Measurements from ENCODE around the gene DRG2.

DRG2 gene

DNA sequence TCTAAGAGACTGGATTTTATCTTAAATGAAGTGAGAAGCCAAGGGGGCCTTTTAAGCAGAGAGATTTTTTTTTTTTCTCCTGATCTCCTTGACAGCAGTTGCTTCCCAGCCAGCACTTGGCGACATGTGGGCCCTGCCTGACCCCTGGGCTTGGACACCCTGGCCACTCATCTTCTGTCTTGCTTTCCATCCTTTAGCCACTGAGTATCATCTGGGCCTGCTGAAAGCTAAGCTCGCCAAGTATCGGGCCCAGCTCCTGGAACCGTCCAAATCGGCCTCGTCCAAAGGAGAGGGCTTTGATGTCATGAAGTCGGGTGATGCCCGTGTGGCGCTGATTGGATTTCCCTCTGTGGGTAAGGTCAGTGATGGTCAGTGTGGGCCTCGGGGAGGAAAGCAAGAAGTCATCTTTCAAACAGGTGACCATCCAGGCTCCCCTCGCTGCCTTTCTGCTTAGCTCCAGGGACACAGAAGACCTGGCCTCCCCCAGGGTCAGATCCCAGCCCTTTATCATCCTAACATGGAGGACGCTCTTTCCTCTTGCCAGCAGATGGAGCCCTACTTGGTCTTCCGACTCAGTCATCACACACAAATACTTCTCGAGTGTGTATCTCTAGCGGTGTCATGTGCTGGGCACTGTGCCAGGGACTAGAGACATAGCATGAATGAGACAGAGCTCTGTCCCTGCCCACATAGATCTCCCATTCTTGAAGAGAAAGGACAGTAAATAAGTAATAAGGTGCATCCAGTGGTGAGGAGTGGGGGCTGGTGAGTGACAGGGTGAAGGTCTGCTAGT, 6.1 kb downstream of the DRG2 start:
- DNase-seq (ENCODE audit: low read depth in 1 of 2, low spot score in 1 of 2) = peak in 1 of 2 experiments; percentile 36
- no peak for TF ChIP-seq JUND (IDR thresholded peaks at IDR 0.05; ENCODE audit: low read depth)
- in situ Hi-C loops (cut with HindIII; ENCODE audit: low pct_unique_long_range_greater_than_20kb, low sequenced_read_pairs) = no loop called here

DNA sequence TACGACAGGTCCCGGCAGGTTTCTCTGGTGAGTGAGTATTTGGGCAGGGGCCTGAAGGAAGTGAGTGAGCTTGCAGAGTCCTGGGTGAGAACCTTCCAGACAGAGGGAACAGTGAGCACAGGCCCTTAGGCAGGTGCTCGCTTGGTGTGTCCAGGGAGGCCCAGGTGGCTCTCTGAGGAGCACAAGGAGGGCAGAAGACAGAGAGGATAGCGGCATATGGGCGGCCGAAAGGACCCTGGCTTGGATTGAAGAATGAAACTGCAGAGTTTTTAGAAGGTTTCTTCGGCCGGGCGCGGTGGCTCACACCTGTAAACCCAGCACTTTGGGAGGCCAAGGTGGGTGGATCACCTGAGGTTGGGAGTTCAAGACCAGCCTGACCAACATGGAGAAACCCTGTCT, 6.7 kb downstream of the DRG2 start:
- in situ Hi-C loops (cut with HindIII; ENCODE audit: low pct_unique_long_range_greater_than_20kb, low sequenced_read_pairs) = no loop called here
- no peak for TF ChIP-seq JUND (IDR thresholded peaks at IDR 0.05; ENCODE audit: low read depth)
- DNase-seq (ENCODE audit: low read depth in 1 of 2, low spot score in 1 of 2) = no peak

DNA sequence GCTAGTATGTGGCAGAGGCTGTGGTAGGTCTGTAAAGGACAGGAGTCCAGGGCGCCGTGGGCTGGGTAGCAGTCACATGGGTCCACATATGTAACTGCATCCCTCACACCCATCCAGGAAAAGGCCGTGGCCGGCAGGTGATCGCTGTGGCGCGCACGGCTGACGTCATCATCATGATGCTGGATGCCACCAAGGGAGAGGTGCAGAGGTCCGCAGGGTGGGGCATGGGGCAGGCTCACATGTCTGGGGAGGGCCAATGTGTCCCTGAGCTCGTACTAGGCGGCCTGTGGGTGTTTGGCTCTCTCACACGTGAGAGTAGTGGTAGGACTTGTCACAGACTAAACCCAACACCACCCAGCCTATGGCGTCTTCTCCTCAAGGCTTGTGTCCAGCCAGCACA, 11.8 kb downstream of the DRG2 start:
- no peak for DNase-seq (ENCODE audit: low read depth in 1 of 2, low spot score in 1 of 2)
- no peak for TF ChIP-seq JUND (IDR thresholded peaks at IDR 0.05; ENCODE audit: low read depth)
- in situ Hi-C loops (cut with HindIII; ENCODE audit: low pct_unique_long_range_greater_than_20kb, low sequenced_read_pairs) = no loop called here

DNA sequence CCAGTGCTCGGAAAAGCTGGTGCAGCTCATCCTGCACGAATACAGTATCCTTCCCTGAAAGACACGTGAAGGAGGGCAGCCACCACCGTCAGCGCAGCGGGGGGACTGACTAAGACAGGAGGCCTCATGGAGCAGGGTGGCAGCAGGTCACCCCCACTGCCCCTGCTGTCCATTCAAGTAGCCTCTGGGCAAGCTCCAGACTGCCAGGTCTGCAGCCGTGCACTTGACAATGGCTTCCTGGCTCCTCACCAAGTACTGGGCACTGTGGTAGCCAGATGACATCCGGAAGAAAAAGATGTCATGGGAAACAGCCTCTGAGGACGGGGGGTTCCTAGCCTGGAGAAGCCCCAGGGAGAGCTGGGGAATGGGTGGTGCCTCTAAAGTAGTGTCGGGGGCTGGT, 12.9 kb downstream of the DRG2 start:
- DNase-seq (ENCODE audit: low read depth in 1 of 2, low spot score in 1 of 2) = no peak
- TF ChIP-seq JUND (IDR thresholded peaks at IDR 0.05; ENCODE audit: low read depth) = no peak
- in situ Hi-C loops (cut with HindIII; ENCODE audit: low pct_unique_long_range_greater_than_20kb, low sequenced_read_pairs) = no loop called here

DNA sequence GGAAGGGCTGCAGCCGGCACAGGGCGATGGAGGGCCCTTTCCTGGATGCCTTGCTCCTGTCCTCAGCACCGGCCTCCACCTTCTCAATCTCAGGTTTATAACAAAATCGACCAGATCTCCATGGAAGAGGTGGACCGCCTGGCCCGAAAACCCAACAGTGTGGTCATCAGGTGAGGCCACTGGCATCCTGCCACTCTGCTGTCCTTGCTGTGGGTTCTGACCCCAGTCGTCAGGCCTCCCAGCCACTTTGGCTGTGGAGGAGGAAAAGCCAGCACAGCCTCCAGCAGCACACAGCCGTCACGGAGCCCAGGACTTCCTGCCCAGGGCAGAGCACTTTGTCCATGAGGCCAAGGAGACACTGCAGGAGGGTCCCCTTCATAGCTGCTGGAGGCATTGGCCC, 14.1 kb downstream of the DRG2 start:
- DNase-seq (ENCODE audit: low read depth in 1 of 2, low spot score in 1 of 2) = no peak
- no peak for TF ChIP-seq JUND (IDR thresholded peaks at IDR 0.05; ENCODE audit: low read depth)
- in situ Hi-C loops (cut with HindIII; ENCODE audit: low pct_unique_long_range_greater_than_20kb, low sequenced_read_pairs) = no loop called here

DNA sequence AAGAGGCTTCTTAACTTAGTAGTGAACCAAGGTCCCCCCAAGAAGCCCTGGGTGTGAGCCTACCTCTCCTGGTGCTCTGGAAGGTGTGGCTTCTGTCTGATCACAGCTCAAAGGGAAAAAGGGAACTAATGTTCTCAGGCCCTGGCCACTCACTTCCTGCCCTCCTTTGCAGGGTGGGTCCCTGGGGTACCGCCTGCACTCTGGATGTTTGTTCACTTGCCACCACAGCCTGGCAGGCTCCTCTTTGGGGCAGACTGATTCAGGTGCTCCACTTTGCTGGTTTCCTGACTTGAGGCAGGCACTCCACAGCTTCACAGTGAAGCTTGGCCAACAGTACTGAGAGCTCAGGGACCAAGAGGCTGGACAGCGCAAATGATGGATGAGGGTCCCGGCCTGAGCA, 14.9 kb downstream of the DRG2 start:
- TF ChIP-seq JUND (IDR thresholded peaks at IDR 0.05; ENCODE audit: low read depth) = no peak
- in situ Hi-C loops (cut with HindIII; ENCODE audit: low pct_unique_long_range_greater_than_20kb, low sequenced_read_pairs) = no loop called here
- no peak for DNase-seq (ENCODE audit: low read depth in 1 of 2, low spot score in 1 of 2)

DNA sequence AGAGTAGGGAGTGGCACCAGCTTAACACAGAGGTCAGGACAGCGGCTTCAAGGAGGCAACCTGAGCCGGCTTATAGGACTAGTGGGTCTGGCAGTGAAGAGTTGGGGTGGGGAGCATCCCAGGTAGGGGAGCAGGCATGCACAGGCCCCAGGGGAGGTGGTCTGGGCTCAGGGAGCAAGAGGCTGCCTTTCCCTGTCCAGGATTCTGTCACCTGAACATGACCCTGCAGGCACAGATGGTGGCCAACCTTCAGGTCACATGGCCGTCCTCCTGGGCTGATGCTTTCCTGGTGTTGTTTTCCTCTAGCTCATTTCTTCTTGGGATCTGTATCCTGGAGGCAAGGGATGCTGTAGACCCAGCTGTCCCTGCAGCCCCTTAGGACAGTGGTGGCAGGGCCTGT, 17.3 kb downstream of the DRG2 start:
- no peak for DNase-seq (ENCODE audit: low read depth in 1 of 2, low spot score in 1 of 2)
- in situ Hi-C loops (cut with HindIII; ENCODE audit: low pct_unique_long_range_greater_than_20kb, low sequenced_read_pairs) = no loop called here
- no peak for TF ChIP-seq JUND (IDR thresholded peaks at IDR 0.05; ENCODE audit: low read depth)

DNA sequence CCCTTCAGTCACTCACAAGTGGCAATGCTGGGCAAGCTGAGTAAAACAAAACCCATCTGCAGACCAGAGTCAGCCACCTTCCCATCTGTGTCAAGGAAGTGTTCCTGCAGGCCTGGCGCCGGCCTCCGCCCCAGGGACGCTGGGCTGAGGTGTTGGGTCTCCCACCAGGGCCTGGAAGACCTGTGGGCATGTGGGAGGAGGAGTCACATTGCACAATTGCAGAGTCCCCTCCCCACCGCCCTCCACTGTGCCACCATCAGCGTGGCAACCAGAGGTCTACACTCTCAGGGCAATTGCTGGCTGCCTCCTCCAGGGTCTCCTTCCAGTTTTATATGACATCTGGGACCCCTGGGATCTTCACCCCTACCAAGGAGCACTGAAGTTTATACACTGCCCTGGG, 17.8 kb downstream of the DRG2 start:
- no peak for TF ChIP-seq JUND (IDR thresholded peaks at IDR 0.05; ENCODE audit: low read depth)
- DNase-seq (ENCODE audit: low read depth in 1 of 2, low spot score in 1 of 2) = no peak
- in situ Hi-C loops (cut with HindIII; ENCODE audit: low pct_unique_long_range_greater_than_20kb, low sequenced_read_pairs) = no loop called here

DNA sequence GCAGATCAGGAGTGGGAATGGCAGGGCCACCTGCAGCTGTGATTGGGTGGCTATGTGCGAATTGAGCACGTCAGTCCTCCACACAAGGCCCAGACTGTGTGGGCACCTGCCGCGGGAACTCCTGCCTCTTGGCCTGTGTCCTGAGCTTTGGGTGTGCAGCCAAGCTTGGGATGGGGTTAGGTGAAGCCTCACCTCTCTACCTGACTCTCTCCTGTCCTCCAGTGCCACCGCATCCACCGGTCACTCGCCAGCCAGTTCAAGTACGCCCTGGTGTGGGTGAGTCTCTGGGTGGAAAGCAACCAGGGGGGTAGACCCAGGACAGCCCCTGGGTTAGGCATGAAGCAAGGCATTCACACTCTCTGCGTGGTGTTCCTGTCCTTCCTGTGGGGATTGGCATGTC, 18.5 kb downstream of the DRG2 start:
- no peak for DNase-seq (ENCODE audit: low read depth in 1 of 2, low spot score in 1 of 2)
- no peak for TF ChIP-seq JUND (IDR thresholded peaks at IDR 0.05; ENCODE audit: low read depth)
- in situ Hi-C loops (cut with HindIII; ENCODE audit: low pct_unique_long_range_greater_than_20kb, low sequenced_read_pairs) = no loop called here

DNA sequence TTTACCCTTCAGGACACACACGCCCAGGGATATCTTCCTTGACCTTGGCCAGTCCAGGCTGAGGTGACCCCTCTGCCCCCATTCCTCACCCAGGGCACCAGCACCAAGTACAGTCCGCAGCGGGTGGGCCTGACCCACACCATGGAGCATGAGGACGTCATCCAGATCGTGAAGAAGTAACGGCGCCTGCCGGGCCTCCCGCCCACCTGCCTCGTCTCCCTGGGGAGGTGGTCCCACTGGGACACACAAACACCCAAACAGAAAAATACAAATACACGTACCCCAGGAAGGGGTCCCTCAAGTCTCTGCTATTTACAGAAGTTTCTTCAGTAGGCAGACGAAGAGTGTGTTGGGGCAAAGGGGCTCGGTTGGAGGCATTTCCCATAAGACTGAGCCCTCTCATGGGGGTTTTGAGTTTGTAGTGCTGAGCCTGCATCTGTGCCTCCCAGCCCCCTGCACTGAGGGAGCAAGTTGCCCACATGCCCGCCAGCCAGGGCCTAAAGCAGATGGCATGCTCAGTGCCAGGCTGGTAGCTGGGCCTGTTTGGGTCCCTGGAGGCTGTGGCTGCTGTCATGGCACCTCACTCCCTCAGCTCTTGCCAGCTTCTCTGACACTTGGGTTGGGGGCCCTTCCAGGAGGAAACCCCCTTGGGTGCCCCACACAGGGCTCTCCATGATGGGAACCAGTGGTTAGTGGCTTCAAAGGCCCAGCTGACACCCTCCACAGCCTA, 19.5 kb downstream of the DRG2 start:
- in situ Hi-C loops (cut with HindIII; ENCODE audit: low pct_unique_long_range_greater_than_20kb, low sequenced_read_pairs) = no loop called here
- no peak for TF ChIP-seq JUND (IDR thresholded peaks at IDR 0.05; ENCODE audit: low read depth)
- no peak for DNase-seq (ENCODE audit: low read depth in 1 of 2, low spot score in 1 of 2)

DNA sequence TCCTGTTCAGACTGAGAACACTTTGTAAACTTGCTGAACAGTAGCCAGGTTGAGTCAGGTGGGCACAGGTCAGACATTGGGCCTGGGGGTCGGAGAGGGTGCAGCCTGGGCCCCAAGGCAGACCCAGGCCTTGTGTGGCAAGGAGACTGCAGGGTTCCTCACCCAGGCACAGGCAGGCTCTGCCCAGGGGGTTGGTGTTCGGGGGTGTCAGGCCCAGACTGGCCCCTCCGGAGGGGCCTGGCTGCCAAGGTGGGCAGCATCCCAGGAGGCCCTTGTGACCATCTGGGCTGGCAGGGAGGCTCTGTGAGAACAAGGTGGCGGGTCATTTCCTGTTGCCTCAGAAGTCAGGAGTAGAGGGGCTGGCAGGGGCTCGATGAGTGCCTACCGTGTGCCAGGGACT, 20.2 kb downstream of the DRG2 start:
- in situ Hi-C loops (cut with HindIII; ENCODE audit: low pct_unique_long_range_greater_than_20kb, low sequenced_read_pairs) = no loop called here
- no peak for TF ChIP-seq JUND (IDR thresholded peaks at IDR 0.05; ENCODE audit: low read depth)
- no peak for DNase-seq (ENCODE audit: low read depth in 1 of 2, low spot score in 1 of 2)

DNA sequence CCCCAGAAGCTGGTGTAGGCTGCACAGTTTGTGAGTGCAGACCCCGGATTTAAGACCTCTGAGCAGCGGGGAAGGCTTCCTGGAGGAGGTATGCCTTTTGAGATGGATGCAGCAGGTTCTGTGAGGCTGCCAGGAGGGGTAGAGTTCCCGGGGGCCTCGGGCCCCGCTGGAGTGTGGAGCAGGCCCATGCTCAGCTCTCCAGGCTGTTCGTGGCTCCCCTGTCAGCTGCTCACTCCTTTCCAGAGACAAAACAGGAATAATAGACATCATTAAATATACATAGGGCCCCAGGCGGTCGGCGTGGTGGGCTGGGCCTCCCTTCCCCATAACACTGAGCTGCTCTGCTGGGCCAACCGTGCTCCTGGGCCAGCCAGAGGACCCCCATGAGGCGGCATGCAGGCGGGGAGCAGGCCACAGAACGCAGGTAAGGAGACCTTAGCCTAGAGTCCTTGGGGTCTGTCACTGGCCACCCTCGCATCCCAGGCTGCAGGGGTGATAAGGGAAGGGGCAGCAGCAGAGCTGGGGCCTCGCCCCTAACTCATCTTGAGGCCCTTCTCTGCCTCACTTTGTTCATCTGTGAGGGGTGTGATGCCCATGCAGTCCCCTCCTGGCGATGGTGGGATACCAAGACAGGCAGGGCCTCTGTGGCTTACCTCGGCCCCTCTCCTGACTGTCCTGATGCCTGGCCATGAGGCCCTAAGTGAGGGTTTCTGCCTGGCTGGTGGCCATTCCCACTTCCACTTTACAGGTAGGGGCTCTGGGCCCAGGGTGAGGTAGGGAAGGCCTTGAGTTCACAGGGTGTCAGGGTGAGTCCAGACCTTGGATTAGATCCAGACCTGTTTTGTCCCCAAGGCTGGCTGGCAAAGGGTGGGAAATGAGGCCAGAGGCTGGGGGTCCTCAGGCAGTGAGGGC, 20.9 kb downstream of the DRG2 start, which contains the start of gene MYO15A:
Gene MYO15A (plus strand): TSS at position 356 of the 912 bp plus-strand sequence. CDS start 10,045 bp downstream, outside the sequence.
- in situ Hi-C loops (cut with HindIII; ENCODE audit: low pct_unique_long_range_greater_than_20kb, low sequenced_read_pairs) = no loop called here
- no peak for DNase-seq (ENCODE audit: low read depth in 1 of 2, low spot score in 1 of 2)
- no peak for TF ChIP-seq JUND (IDR thresholded peaks at IDR 0.05; ENCODE audit: low read depth)

Data from T47D (cell line).